Measurements from ENCODE around the gene LRRC45. TPM values are rescaled to one million over a fixed set of nuclear protein-coding genes. Genes with fewer than 3 reads are reported as not detected.

Gene LRRC45
- total RNA-seq, 4 donors from 2014 or later = 13.1 to 25.8 (median 15.3) TPM

DNA sequence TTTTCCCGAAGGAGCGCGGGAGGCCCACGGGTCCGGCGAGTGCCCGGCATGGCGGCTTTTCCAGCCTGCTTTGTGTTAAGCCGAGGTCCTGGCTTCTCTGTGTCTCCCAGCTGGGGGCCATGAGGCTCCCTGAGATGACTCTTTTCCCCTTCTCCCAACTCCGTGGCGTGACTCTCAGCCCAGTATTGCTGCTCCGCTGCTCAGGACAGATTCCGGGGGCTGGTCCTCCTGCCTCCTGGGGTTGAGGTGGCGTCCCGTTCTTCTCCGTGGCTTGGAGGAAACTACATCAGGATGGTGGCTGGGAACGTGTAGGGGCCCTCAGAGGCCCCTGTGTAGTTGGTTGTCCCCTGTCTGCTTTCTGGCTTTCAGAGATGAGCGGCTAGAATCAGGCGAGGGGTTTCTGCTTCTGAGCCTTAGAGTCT is 29.5 kb downstream of the LRRC45 start:
- H3K4me3 ChIP-seq = peak overlapping the region; percentile 69 to 95 (median 78)
- TF ChIP-seq EP300 (IDR thresholded peaks at IDR 0.05) = no peak
- TF ChIP-seq POLR2A (IDR thresholded peaks at IDR 0.05) = no peak
- TF ChIP-seq, protein P1, sequence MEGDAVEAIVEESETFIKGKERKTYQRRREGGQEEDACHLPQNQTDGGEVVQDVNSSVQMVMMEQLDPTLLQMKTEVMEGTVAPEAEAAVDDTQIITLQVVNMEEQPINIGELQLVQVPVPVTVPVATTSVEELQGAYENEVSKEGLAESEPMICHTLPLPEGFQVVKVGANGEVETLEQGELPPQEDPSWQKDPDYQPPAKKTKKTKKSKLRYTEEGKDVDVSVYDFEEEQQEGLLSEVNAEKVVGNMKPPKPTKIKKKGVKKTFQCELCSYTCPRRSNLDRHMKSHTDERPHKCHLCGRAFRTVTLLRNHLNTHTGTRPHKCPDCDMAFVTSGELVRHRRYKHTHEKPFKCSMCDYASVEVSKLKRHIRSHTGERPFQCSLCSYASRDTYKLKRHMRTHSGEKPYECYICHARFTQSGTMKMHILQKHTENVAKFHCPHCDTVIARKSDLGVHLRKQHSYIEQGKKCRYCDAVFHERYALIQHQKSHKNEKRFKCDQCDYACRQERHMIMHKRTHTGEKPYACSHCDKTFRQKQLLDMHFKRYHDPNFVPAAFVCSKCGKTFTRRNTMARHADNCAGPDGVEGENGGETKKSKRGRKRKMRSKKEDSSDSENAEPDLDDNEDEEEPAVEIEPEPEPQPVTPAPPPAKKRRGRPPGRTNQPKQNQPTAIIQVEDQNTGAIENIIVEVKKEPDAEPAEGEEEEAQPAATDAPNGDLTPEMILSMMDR (IDR thresholded peaks at IDR 0.05) = no peak
- H3K9me3 ChIP-seq = no peaks in the 10 kb centered on the region
- H3K4me1 ChIP-seq = peaks cover 3 to 62% (median 19%) of the 10 kb centered on the region in 4 donors
- 26 to 30% methylated on average over 18 of the region's 19 CpGs for WGBS, 2 donors
- DNase-seq (ENCODE audit: low spot score in 2 of 2) = no peak
- H3K27ac ChIP-seq = peak overlapping the region in 3 of 4 donors; percentile 15 to 90 (median 71)
- H3K36me3 ChIP-seq = peaks cover 3 to 76% (median 23%) of the 10 kb centered on the region in 3 donors
- H3K27me3 ChIP-seq = no peaks in the 10 kb centered on the region

DNA sequence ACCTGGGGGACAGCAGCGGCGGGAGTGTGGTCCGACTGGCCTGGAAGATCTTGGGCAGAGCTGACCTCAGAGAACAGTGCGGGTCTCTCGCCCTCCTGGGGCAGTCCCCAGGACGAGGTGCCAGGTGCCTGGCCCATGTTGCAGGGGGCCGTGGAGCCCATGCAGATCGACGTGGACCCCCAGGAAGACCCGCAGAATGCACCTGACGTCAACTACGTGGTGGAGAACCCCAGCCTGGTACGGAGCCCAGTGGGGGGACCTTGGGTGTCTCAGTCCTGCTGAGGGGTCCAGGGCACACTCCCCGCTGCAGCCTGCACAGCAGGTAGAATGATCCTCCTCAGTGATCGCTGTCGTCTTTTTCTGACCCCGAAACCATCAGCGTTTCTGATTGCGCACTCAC is 30.0 kb downstream of the LRRC45 start:
- H3K9me3 ChIP-seq = no peaks in the 10 kb centered on the region
- peak overlapping the region in 2 of 4 donors; percentile 69 to 95 for H3K4me3 ChIP-seq
- TF ChIP-seq EP300 (IDR thresholded peaks at IDR 0.05) (no peak), POLR2A (IDR thresholded peaks at IDR 0.05) (no peak)
- TF ChIP-seq, protein P1 (IDR thresholded peaks at IDR 0.05) = no peak
- peaks cover 3 to 61% (median 19%) of the 10 kb centered on the region in 4 donors for H3K4me1 ChIP-seq
- H3K27ac ChIP-seq = peak overlapping the region in 1 of 4 donors; percentile 90
- 87 to 90% methylated on average over 12 to 19 of the region's 19 CpGs for WGBS, 2 donors
- H3K27me3 ChIP-seq = no peaks in the 10 kb centered on the region
- peaks cover 0 to 76% (median 23%) of the 10 kb centered on the region in 3 donors for H3K36me3 ChIP-seq
- no peak for DNase-seq (ENCODE audit: low spot score in 2 of 2)

DNA sequence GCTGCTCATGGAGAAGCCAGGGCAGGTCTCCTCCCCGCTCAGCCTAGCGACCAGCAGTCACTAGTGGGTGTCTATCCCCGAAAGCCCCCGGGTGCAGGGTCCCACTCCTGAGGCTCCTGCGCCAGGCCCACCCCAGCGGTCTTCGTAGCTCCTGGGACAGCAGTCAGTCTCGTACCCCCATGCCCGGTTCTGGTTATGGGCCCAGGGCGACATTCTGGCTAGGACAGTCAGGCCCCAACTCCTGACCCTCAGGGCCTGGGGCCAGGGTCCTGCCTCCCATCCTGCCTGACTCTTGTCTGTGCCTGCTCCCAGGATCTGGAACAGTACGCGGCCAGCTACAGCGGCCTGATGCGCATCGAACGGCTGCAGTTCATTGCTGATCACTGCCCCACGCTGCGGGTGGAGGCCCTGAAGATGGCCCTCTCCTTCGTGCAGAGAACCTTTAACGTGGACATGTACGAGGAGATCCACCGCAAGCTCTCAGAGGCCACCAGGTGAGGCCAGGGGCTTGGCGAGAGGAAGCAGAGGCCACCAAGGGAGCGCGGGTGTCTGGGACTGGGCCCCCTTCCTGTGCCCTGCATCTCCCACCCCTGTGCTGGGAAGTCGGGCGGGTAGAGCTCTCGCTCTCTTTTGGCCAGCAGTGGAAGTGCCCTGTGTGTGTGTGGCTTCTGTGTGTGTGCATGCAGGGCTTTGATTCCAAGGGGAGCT is 30.6 kb downstream of the LRRC45 start:
- no peak for TF ChIP-seq EP300 (IDR thresholded peaks at IDR 0.05)
- no peak for TF ChIP-seq POLR2A (IDR thresholded peaks at IDR 0.05)
- TF ChIP-seq, protein P1 (IDR thresholded peaks at IDR 0.05) = no peak
- peaks cover 0 to 76% (median 23%) of the 10 kb centered on the region in 3 donors for H3K36me3 ChIP-seq

DNA sequence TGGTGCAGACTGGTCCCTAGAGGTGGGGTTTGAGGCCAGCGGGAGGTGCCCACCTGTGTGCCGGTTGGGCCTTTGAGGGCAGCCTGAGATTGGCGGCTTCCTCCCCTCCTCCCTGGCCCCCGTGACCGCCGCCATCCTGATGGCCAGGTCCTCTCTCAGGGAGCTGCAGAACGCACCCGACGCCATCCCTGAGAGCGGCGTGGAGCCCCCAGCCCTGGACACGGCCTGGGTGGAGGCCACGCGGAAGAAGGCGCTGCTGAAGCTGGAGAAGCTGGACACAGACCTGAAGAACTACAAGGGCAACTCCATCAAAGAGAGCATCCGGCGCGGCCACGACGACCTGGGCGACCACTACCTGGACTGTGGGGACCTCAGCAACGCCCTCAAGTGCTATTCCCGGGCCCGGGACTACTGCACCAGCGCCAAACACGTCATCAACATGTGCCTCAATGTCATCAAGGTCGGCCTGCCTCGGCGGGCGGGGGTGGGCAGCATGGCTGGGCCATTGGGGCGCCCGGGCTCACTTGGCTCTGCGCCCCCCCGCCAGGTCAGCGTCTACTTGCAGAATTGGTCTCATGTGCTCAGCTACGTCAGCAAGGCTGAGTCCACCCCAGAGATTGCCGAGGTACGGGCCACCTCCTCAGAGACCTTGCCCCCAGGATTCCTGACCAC is 31.4 kb downstream of the LRRC45 start:
- no peak for DNase-seq (ENCODE audit: low spot score in 2 of 2)
- H3K27me3 ChIP-seq = no peaks in the 10 kb centered on the region
- H3K9me3 ChIP-seq = no peaks in the 10 kb centered on the region
- H3K36me3 ChIP-seq = peaks cover 0 to 76% (median 25%) of the 10 kb centered on the region in 3 donors
- no peak overlapping the region for H3K27ac ChIP-seq
- no peak overlapping the region for H3K4me3 ChIP-seq
- whole genome bisulfite sequencing, 2 donors = 87 to 88% methylated on average over 27 to 35 of the region's 38 CpGs
- TF ChIP-seq POLR2A (IDR thresholded peaks at IDR 0.05) (no peak), EP300 (IDR thresholded peaks at IDR 0.05) (no peak)
- TF ChIP-seq, protein P1 (IDR thresholded peaks at IDR 0.05) = no peak
- H3K4me1 ChIP-seq = peaks cover 3 to 47% (median 19%) of the 10 kb centered on the region in 4 donors

More for the DNA sequence above, 30.6 kb downstream of the LRRC45 start:
- Histone ChIP-seq H3K4me1 (peaks cover 3 to 55% (median 19%) of the 10 kb centered on the region in 4 donors), H3K9me3 (no peaks in the 10 kb centered on the region), H3K4me3 (no peak overlapping the region), H3K27ac (no peak overlapping the region), H3K27me3 (no peaks in the 10 kb centered on the region)
- no peak for DNase-seq (ENCODE audit: low spot score in 2 of 2)
- WGBS, 2 donors = 90 to 91% methylated on average over 18 to 26 of the region's 28 CpGs
